Astrocyte (in vitro differentiated cells and primary cell): Measurements from ENCODE around the gene XAGE2. TPM values are rescaled to one million over a fixed set of nuclear protein-coding genes. Genes with fewer than 3 reads are reported as not detected.

Experiments used
- DNase-seq: peaks from one replicate; pipeline ENCODE4 v3.0.0-alpha.2; 2010; ENCODE audit warnings: low read depth
- FAIRE-seq: peaks from 2 replicates; lab custom pipeline; 2011; peaks lifted over from hg19 to GRCh38; lab: Jason Lieb, UNC
- H2AFZ ChIP-seq: 2 replicates; pipeline ENCODE4 v1.6.0; 2012; ENCODE audit warnings: low read depth, low read length, inconsistent platforms
- H3K27ac ChIP-seq: 2 replicates; pipeline ENCODE4 v1.5.1; 2011; ENCODE audit warnings: low read depth, low read length, inconsistent platforms
- H3K27me3 ChIP-seq: 2 replicates; pipeline ENCODE4 v1.6.0; 2011; ENCODE audit warnings: low read length, inconsistent platforms; ENCODE audit not compliant: insufficient read depth
- H3K36me3 ChIP-seq: 2 replicates; pipeline ENCODE4 v1.5.1; 2011; ENCODE audit warnings: low read length, inconsistent platforms; ENCODE audit not compliant: insufficient read depth
- H3K4me1 ChIP-seq: 2 replicates; pipeline ENCODE4 v1.5.1; 2011; ENCODE audit warnings: low read length, inconsistent platforms; ENCODE audit not compliant: insufficient read depth
- H3K4me2 ChIP-seq: 2 replicates; pipeline ENCODE4 v1.6.0; 2012; ENCODE audit warnings: low read length, inconsistent platforms
- H3K4me3 ChIP-seq: 2 replicates; pipeline ENCODE4 v1.5.1; 2011; ENCODE audit warnings: low read depth, mild to moderate bottlenecking, low read length, inconsistent platforms; ENCODE audit not compliant: insufficient read depth
- H3K79me2 ChIP-seq: 2 replicates; pipeline ENCODE4 v1.6.0; 2012; ENCODE audit warnings: mild to moderate bottlenecking, low read length, inconsistent platforms; ENCODE audit not compliant: insufficient read depth
- H3K9ac ChIP-seq: 2 replicates; pipeline ENCODE4 v1.6.0; 2012; ENCODE audit warnings: mild to moderate bottlenecking, low read length, inconsistent platforms
- H3K9me3 ChIP-seq: 2 replicates; pipeline ENCODE4 v1.5.1; 2012; ENCODE audit warnings: low read depth, mild to moderate bottlenecking, low read length, inconsistent platforms; ENCODE audit not compliant: insufficient read depth
- H4K20me1 ChIP-seq: 2 replicates; pipeline ENCODE4 v1.6.0; 2012; ENCODE audit warnings: low read length, inconsistent platforms; ENCODE audit not compliant: insufficient read depth
- H3K27ac Mint-ChIP-seq: one replicate; pipeline ENCODE4 v1.8.0; 2021; ENCODE audit warnings: mild to moderate bottlenecking, mixed read lengths; ENCODE audit not compliant: unreplicated experiment
- H3K27me3 Mint-ChIP-seq: one replicate; pipeline ENCODE4 v1.8.0; 2021; ENCODE audit warnings: low read depth, mixed read lengths; ENCODE audit not compliant: unreplicated experiment
- H3K36me3 Mint-ChIP-seq: one replicate; pipeline ENCODE4 v1.8.0; 2021; ENCODE audit warnings: low read depth, mixed read lengths; ENCODE audit not compliant: unreplicated experiment
- H3K4me1 Mint-ChIP-seq: one replicate; pipeline ENCODE4 v1.8.0; 2021; ENCODE audit warnings: low read depth, mixed read lengths; ENCODE audit not compliant: unreplicated experiment
- H3K4me3 Mint-ChIP-seq: one replicate; pipeline ENCODE4 v1.8.0; 2021; ENCODE audit warnings: mild to moderate bottlenecking, moderate library complexity, mixed read lengths; ENCODE audit not compliant: unreplicated experiment
- H3K9me3 Mint-ChIP-seq: one replicate; pipeline ENCODE4 v1.8.0; 2021; ENCODE audit warnings: mild to moderate bottlenecking, mixed read lengths; ENCODE audit not compliant: unreplicated experiment
- CTCF ChIP-seq: IDR thresholded peaks from 2 replicates; pipeline ENCODE4 v1.5.1; 2011; ENCODE audit warnings: low read depth, mild to moderate bottlenecking, inconsistent platforms, low read length, moderate library complexity; ENCODE audit not compliant: insufficient read depth
- EZH2 ChIP-seq: IDR thresholded peaks from 2 replicates; pipeline ENCODE4 v1.6.1; 2012; ENCODE audit warnings: mild to moderate bottlenecking, low read length, inconsistent platforms; ENCODE audit not compliant: insufficient read depth
- total RNA-seq: library from RNA; stranded (reverse); gene quantifications from 2 replicates; pipeline ENCODE4 v1.2.1, GENCODE V29; 2021

Gene XAGE2
- total RNA-seq, 1 donor from 2014 or later, result not detected

GRCh38 chrX:52359614-52360232 is 9.1 kb upstream of the XAGE2 start:
- Histone ChIP-seq H3K4me2 (no peak overlapping the region), H3K79me2 (no peaks in the 10 kb centered on the region), H3K36me3 (no peaks in the 10 kb centered on the region), H2AFZ (no peak overlapping the region), H4K20me1 (no peaks in the 10 kb centered on the region), H3K4me3 (no peak overlapping the region), H3K27ac (no peak overlapping the region), H3K9ac (no peak overlapping the region), H3K4me1 (no peaks in the 10 kb centered on the region), H3K9me3 (no peaks in the 10 kb centered on the region), H3K27me3 (no peaks in the 10 kb centered on the region)
- H3K27ac Mint-ChIP-seq, result no peak overlapping the region
- DNase-seq (no peak), FAIRE-seq (peak; percentile 97)
- H3K9me3 Mint-ChIP-seq, result no peaks in the 10 kb centered on the region
- TF ChIP-seq EZH2 (no peak), CTCF (no peak)
- H3K4me1 Mint-ChIP-seq, result no peaks in the 10 kb centered on the region
- H3K4me3 Mint-ChIP-seq, result no peak overlapping the region
- H3K36me3 Mint-ChIP-seq, result no peaks in the 10 kb centered on the region
- H3K27me3 Mint-ChIP-seq, result no peaks in the 10 kb centered on the region

GRCh38 chrX:52361941-52362340 is 6.9 kb upstream of the XAGE2 start:
- Mint-ChIP-seq H3K27ac (no peak overlapping the region), H3K36me3 (no peaks in the 10 kb centered on the region), H3K4me1 (no peaks in the 10 kb centered on the region), H3K4me3 (no peak overlapping the region), H3K9me3 (no peaks in the 10 kb centered on the region), H3K27me3 (no peaks in the 10 kb centered on the region)
- H3K4me1 ChIP-seq, result no peaks in the 10 kb centered on the region
- no peak overlapping the region for H3K4me3 ChIP-seq
- no peak overlapping the region for H3K4me2 ChIP-seq
- H4K20me1 ChIP-seq, result no peaks in the 10 kb centered on the region
- H3K27me3 ChIP-seq, result no peaks in the 10 kb centered on the region
- no peaks in the 10 kb centered on the region for H3K36me3 ChIP-seq
- no peak overlapping the region for H3K9ac ChIP-seq
- no peak overlapping the region for H2AFZ ChIP-seq
- FAIRE-seq (no peak), DNase-seq (no peak)
- no peaks in the 10 kb centered on the region for H3K79me2 ChIP-seq
- no peak overlapping the region for H3K27ac ChIP-seq
- TF ChIP-seq CTCF (no peak), EZH2 (no peak)
- no peaks in the 10 kb centered on the region for H3K9me3 ChIP-seq

- Histone ChIP-seq H3K27me3 (no peaks in the 10 kb centered on the region), H3K36me3 (no peaks in the 10 kb centered on the region), H4K20me1 (no peaks in the 10 kb centered on the region), H3K9ac (no peak overlapping the region), H3K4me1 (no peaks in the 10 kb centered on the region), H2AFZ (no peak overlapping the region), H3K9me3 (no peaks in the 10 kb centered on the region), H3K4me3 (no peak overlapping the region), H3K27ac (no peak overlapping the region), H3K79me2 (no peaks in the 10 kb centered on the region), H3K4me2 (no peak overlapping the region)
- DNase-seq, result no peak
- no peak overlapping the region for H3K27ac Mint-ChIP-seq
- H3K27me3 Mint-ChIP-seq, result no peaks in the 10 kb centered on the region
- H3K36me3 Mint-ChIP-seq, result no peaks in the 10 kb centered on the region
- no peaks in the 10 kb centered on the region for H3K4me1 Mint-ChIP-seq
- no peaks in the 10 kb centered on the region for H3K9me3 Mint-ChIP-seq
- TF ChIP-seq CTCF, result no peak
- TF ChIP-seq EZH2, result no peak
- FAIRE-seq, result peak; percentile 100
- no peak overlapping the region for H3K4me3 Mint-ChIP-seq
Observed at GRCh38 chrX:52363247-52363883, 5.5 kb upstream of the XAGE2 start.
